Endothelial cell of umbilical vein (primary cell): ENCODE data around the gene GPR157.

Source experiments
- EZH2 ChIP-seq: IDR thresholded peaks from 2 replicates; pipeline ENCODE4 v1.6.1; 2012; ENCODE audit warnings: borderline replicate concordance, low read depth, mild to moderate bottlenecking, moderate library complexity, low read length, inconsistent platforms; ENCODE audit not compliant: severe bottlenecking
- GATA2 ChIP-seq: IDR thresholded peaks from 2 replicates; pipeline ENCODE4 v1.7.0; 2011; ENCODE audit warnings: low read depth, mild to moderate bottlenecking, moderate library complexity, mixed read lengths, low read length; ENCODE audit not compliant: insufficient read length, insufficient read depth
- JUN ChIP-seq: IDR thresholded peaks from 2 replicates; pipeline ENCODE4 v1.6.1; 2011; ENCODE audit warnings: borderline replicate concordance, low read depth; ENCODE audit not compliant: insufficient read length, insufficient read depth
- MYC ChIP-seq: IDR thresholded peaks from one replicate; pipeline ENCODE4 v1.6.1; 2011; ENCODE audit warnings: mild to moderate bottlenecking, low read depth, low read length
- POLR2A ChIP-seq: IDR thresholded peaks from 2 replicates; pipeline ENCODE4 v1.6.1; 2012; ENCODE audit warnings: low read depth, mild to moderate bottlenecking, control low read depth, low read length
- POLR2AphosphoS5 ChIP-seq: IDR thresholded peaks from 2 replicates; pipeline ENCODE4 v1.6.1; 2012; ENCODE audit warnings: low read depth, mild to moderate bottlenecking, control low read depth, low read length, moderate library complexity; ENCODE audit not compliant: insufficient read depth
- TF ChIP-seq, protein P1 (sequence below), 2 donors: IDR thresholded peaks; 1 replicate in 1 of 2; 2 replicates in 1 of 2; pipeline ENCODE4 v1.5.1; 2011; ENCODE audit warnings: low read length in 2 of 2, mild to moderate bottlenecking in 2 of 2, moderate library complexity in 2 of 2, control low read depth in 1 of 2, inconsistent platforms in 1 of 2, low read depth in 1 of 2; ENCODE audit not compliant: insufficient read depth in 1 of 2; ENCODE audit errors: extremely low read depth in 1 of 2
- TF ChIP-seq, protein P2 (sequence below): IDR thresholded peaks from 2 replicates; pipeline ENCODE4 v1.6.1; 2011; ENCODE audit not compliant: insufficient read depth, insufficient read length

DNA sequence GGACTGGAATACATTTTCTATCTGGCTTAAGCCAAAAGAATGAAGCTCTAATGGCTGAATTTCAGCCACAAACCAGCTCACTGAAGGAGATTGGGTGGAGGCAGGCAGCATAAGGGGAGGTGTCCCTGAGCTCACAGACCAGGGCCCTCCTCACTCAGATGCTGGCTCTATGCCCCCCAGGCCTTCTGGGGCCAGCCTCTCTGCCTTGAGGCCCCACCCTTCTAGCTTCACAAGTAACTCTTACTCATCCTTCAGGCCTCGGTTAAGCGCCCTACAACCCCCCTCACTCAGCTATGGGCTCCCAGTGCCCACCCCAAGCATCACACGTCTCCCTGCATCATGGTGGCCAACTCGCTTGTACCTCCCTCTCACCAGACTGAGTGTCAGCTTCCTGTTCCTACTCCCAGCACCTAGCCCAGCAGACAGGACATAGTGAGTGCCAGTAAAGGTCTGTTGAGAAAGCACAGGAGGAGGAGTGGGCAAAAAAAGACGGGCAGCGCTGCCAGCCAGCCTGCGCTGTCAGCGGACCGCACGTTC is 40.8 kb upstream of the GPR157 start:
- no peak for TF ChIP-seq POLR2AphosphoS5
- TF ChIP-seq, protein P1, sequence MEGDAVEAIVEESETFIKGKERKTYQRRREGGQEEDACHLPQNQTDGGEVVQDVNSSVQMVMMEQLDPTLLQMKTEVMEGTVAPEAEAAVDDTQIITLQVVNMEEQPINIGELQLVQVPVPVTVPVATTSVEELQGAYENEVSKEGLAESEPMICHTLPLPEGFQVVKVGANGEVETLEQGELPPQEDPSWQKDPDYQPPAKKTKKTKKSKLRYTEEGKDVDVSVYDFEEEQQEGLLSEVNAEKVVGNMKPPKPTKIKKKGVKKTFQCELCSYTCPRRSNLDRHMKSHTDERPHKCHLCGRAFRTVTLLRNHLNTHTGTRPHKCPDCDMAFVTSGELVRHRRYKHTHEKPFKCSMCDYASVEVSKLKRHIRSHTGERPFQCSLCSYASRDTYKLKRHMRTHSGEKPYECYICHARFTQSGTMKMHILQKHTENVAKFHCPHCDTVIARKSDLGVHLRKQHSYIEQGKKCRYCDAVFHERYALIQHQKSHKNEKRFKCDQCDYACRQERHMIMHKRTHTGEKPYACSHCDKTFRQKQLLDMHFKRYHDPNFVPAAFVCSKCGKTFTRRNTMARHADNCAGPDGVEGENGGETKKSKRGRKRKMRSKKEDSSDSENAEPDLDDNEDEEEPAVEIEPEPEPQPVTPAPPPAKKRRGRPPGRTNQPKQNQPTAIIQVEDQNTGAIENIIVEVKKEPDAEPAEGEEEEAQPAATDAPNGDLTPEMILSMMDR (IDR thresholded peaks at IDR 0.05; ENCODE audit: extremely low read depth in 1 of 2, insufficient read depth in 1 of 2, low read depth in 1 of 2, low read length in 2 of 2) = no peak
- TF ChIP-seq POLR2A = no peak
- no peak for TF ChIP-seq JUN
- TF ChIP-seq, protein P2, sequence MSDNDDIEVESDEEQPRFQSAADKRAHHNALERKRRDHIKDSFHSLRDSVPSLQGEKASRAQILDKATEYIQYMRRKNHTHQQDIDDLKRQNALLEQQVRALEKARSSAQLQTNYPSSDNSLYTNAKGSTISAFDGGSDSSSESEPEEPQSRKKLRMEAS = no peak
- no peak for TF ChIP-seq EZH2
- TF ChIP-seq MYC = no peak
- TF ChIP-seq GATA2 = no peak
